GM12801 (cell line): Measurements from ENCODE around the gene PBXIP1.

Experiments
- CTCF ChIP-seq: IDR thresholded peaks from one replicate; pipeline ENCODE4 v1.5.1; 2011; ENCODE audit warnings: control low read depth; ENCODE audit not compliant: insufficient read length; ENCODE audit errors: extremely low read depth

Gene PBXIP1

DNA sequence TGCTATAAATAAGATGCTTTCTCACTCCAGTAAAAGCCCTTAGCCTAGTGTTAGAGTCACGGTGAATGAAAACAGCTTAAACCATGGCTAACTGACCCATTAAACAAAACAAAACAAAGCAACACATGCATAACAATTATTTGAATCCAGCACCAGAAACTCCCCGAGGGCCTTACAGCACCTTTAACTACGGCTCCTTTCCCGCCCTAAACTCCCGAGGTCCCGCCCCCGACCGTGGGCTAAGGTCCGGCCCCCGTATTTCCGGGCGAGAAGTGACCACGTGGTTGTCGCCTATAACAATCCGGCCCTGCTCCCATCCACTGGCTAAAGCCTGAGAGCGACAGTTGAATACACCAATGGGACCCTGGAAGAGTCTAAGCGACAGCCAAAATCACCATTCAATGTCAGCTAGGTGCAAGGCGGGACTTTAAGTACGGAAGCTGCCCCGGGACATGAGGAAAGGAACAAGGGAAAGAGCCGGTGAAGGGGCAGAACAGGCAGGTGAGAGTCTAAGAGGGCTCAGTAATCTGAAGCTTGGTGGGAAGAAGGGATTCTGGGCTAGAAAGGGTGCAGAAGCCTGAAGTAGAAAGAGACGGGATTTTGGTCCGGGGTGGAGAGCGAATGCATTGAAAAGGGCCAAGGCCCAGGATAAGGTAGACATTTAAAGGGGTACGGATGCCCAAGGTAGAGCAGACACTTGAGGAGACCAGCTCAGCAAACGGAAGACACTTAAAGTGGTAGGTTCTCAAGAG, 27.2 kb upstream of the PBXIP1 start, which contains the start of gene FLAD1:
Gene FLAD1 (plus strand): TSS at position 448 of the 752 bp plus-strand sequence. CDS start 351 bp downstream, outside the sequence.
- TF ChIP-seq CTCF = no peak

DNA sequence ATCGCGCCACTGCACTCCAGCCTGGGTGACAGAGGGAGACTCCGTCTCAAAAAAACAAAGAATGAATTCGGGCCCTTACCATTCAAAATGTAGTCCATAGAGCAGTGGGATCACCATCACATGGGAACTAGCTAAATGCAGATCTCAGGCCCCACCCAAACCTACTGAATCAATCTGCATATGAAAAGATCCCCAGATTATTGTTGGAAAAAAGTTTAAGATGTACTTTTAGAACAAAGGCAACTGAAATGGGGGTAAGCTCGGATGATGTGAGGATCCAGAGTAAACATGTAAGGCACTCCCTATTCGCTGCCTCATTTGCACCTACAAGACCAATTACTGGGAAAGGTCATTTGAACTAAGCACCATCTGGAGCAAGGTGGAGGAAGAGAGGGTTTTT, 26.4 kb upstream of the PBXIP1 start:
- no peak for TF ChIP-seq CTCF

DNA sequence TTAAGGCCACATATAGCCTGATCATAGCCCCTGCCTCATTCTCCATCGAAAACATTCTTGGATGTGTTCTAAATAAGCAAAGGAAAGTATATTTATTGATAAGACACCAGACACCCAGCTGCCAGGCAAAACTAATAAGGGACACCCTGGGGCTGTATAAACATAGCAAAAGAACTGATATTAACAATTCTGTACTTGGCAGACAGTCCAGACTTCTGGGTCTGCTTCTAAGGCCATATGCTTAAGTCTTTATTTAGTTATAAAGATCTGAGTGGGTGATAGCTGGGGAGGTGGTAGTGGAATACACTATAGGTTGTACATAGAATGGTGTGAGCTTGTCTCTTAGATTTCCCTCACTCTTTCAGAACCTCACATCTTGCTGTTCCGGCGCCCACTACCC, 22.5 kb upstream of the PBXIP1 start:
- no peak for TF ChIP-seq CTCF

GRCh38 chr1:154975409-154976059, 19.6 kb upstream of the PBXIP1 start:
- TF ChIP-seq CTCF = no peak

GRCh38 chr1:154974808-154975408, 19.0 kb upstream of the PBXIP1 start:
- no peak for TF ChIP-seq CTCF

DNA sequence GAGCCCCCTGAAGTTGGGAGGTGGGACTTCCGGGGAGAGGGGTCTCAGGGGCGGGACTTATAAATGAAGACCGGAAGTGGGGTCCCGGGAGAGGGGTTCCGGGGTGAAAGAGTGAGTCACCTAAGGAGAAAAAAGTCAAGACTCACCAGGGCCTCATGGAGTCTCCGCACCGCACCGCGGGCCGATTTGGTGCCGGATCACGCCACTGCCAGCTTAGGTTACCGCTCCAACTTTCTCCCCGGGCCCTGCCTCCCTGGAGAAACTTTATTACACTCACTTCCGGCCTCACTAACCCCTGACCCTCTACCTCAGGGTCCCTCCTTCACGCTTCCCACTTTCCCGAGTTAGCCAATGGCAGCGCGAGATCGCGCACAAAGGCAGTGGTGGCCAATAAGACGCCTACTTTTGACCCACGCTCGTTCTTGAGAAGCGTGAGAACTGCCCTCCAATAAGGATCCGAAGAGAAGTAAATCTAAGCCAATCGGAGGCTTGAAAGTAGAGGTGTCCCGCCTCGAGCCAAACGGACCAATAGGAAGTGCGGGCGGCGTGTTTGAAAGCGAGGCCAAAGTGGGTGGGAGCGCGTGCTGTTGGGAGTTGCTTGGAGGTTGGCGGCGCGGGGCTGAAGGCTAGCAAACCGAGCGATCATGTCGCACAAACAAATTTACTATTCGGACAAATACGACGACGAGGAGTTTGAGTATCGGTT, 18.4 kb upstream of the PBXIP1 start, which contains the start of gene CKS1B:
Gene CKS1B (plus strand): TSS at position 580 of the 706 bp plus-strand sequence. CDS start 65 bp downstream, at position 645.
- TF ChIP-seq CTCF = no peak
